Parathyroid adenoma (tissue), 2 donors: Measurements from ENCODE around the gene PHACTR2.
"Not testable (repeated sequence)": the region's sequence is repeated elsewhere in the genome, so short reads cannot be mapped to it uniquely, and the experiment has no call there.

Experiments used
- H2AFZ ChIP-seq: fragments of 300-600 bp; sonication (generic); one replicate; pipeline ENCODE4 v1.7.0; 2017; ENCODE audit warnings: antibody characterized with exemption, mild to moderate bottlenecking
- H3K27ac ChIP-seq: fragments of 300-600 bp; sonication (generic); one replicate; pipeline ENCODE4 v1.7.0; 2017
- H3K27me3 ChIP-seq: fragments of 300-600 bp; sonication (generic); one replicate; pipeline ENCODE4 v1.7.0; 2017; ENCODE audit warnings: low read length; ENCODE audit not compliant: control insufficient read depth, insufficient read depth
- H3K36me3 ChIP-seq: fragments of 300-600 bp; sonication (generic); one replicate; pipeline ENCODE4 v1.7.0; 2017; ENCODE audit warnings: low read length; ENCODE audit not compliant: control insufficient read depth, insufficient read depth
- H3K4me1 ChIP-seq: fragments of 300-600 bp; sonication (generic); one replicate; pipeline ENCODE4 v1.7.0; 2017; ENCODE audit warnings: control low read depth
- H3K4me2 ChIP-seq: fragments of 300-600 bp; sonication (generic); one replicate; pipeline ENCODE4 v1.7.0; 2017; ENCODE audit warnings: low read length
- H3K4me3 ChIP-seq: fragments of 300-600 bp; sonication (generic); one replicate; pipeline ENCODE4 v1.7.0; 2017; ENCODE audit warnings: low read depth, low read length
- H3K79me2 ChIP-seq: fragments of 300-600 bp; sonication (generic); one replicate; pipeline ENCODE4 v1.7.0; 2017; ENCODE audit warnings: control low read depth
- H3K9ac ChIP-seq: fragments of 300-600 bp; sonication (generic); one replicate; pipeline ENCODE4 v1.7.0; 2017; ENCODE audit warnings: mild to moderate bottlenecking
- H3K9me3 ChIP-seq: fragments of 300-600 bp; sonication (generic); one replicate; pipeline ENCODE4 v1.7.0; 2017; ENCODE audit warnings: low read length; ENCODE audit not compliant: control insufficient read depth
- TF ChIP-seq, protein P1 (sequence below): fragments of 300-600 bp; sonication (generic); IDR thresholded peaks from one replicate; pipeline ENCODE4 v1.7.0; 2017; ENCODE audit warnings: antibody characterized with exemption, mild to moderate bottlenecking
- donor health status: primary hyperparathyroidism.

Gene PHACTR2

DNA sequence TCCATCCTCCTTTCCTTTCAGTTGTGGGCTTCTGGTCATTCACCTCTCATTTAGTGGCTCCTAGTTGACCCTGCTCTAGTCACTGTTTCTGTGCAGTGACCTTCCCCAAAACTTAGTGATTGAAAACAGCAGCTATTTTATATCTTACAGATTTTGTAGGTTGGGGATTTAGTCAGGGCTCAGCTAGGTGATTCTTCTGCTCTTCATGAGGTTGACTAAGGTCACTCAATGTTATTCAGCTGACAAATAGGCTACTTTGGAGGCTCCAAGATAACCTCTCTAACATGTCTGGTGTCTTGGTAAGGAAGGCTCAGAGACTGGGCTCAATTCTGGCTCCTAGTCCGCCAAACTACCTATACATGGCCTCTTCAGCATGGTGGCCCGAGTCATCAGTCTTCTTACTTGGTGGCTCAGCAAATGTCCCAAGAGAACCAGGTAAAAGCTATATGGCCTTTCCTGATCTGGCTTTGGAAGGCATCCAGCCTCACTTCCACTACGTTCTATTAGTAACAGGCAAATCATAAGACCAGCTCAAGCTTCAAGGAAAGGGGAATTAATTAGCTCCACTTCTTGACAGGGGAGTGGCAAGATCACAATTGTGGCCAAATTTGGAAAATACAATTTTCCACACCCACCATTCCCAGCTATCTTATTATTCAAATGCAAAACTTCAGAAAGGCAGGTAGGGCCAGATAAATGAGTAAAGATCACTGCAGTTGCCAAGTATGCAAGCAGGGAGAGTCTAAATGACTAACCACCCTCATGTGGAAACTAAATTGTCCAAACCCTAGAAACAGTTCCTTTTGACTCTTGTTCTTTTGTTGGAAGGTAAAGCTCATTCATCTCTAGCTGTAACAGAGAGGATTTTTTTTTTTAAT lies 114.9 kb downstream of the PHACTR2 start:
- Histone ChIP-seq H3K4me2 (no peak overlapping the region), H3K9ac (no peak overlapping the region), H3K9me3 (no peaks in the 10 kb centered on the region), H2AFZ (no peak overlapping the region), H3K79me2 (peaks cover 9% of the 10 kb centered on the region), H3K36me3 (no peaks in the 10 kb centered on the region), H3K4me3 (no peak overlapping the region), H3K4me1 (no peaks in the 10 kb centered on the region), H3K27me3 (no peaks in the 10 kb centered on the region), H3K27ac (no peak overlapping the region)
- TF ChIP-seq, protein P1, sequence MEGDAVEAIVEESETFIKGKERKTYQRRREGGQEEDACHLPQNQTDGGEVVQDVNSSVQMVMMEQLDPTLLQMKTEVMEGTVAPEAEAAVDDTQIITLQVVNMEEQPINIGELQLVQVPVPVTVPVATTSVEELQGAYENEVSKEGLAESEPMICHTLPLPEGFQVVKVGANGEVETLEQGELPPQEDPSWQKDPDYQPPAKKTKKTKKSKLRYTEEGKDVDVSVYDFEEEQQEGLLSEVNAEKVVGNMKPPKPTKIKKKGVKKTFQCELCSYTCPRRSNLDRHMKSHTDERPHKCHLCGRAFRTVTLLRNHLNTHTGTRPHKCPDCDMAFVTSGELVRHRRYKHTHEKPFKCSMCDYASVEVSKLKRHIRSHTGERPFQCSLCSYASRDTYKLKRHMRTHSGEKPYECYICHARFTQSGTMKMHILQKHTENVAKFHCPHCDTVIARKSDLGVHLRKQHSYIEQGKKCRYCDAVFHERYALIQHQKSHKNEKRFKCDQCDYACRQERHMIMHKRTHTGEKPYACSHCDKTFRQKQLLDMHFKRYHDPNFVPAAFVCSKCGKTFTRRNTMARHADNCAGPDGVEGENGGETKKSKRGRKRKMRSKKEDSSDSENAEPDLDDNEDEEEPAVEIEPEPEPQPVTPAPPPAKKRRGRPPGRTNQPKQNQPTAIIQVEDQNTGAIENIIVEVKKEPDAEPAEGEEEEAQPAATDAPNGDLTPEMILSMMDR = no peak

DNA sequence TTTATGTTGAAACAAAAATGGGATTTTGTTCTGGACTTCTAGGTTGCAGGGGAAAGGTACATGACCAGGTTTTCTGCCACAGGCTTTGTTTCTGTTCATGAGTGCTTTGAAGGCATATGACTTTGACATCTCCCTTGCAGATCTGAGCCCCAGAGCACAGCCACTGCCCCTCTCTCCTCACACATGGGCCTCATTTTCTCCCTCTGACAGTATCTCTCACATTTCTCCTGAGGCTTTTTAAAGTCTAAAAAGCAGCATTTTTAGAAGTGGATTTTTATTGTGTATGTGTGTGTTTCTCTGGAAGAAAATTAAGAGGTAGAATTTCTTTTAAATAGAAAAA lies 115.5 kb downstream of the PHACTR2 start:
- H3K9ac ChIP-seq = no peak overlapping the region
- no peaks in the 10 kb centered on the region for H3K27me3 ChIP-seq
- H3K79me2 ChIP-seq = peaks cover 9% of the 10 kb centered on the region
- H3K27ac ChIP-seq = no peak overlapping the region
- no peak overlapping the region for H3K4me2 ChIP-seq
- H3K9me3 ChIP-seq = no peaks in the 10 kb centered on the region
- no peak overlapping the region for H3K4me3 ChIP-seq
- no peaks in the 10 kb centered on the region for H3K36me3 ChIP-seq
- no peaks in the 10 kb centered on the region for H3K4me1 ChIP-seq
- no peak overlapping the region for H2AFZ ChIP-seq
- TF ChIP-seq, protein P1 = no peak

DNA sequence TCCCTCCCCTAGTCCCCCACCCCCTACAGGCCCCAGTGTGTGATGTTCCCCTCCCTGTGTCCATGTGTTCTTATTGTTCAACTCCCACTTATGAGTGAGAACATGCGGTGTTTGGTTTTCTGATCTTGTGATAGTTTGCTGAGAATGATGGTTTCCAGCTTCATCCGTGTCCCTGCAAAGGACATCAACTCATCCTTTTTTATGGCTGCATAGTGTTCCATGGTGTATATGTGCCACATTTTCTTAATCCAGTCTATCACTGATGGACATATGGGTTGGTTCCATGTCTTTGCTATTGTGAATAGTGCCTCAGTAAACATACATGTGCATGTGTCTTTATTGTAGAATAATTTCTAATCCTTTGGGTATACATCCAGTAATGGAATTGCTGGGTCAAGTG lies 118.8 kb downstream of the PHACTR2 start:
- not testable (repeated sequence) for H3K27me3 ChIP-seq, H3K79me2 ChIP-seq, H3K27ac ChIP-seq, H3K4me2 ChIP-seq, H3K4me3 ChIP-seq, H3K36me3 ChIP-seq, H2AFZ ChIP-seq, H3K4me1 ChIP-seq, H3K9ac ChIP-seq, H3K9me3 ChIP-seq

DNA sequence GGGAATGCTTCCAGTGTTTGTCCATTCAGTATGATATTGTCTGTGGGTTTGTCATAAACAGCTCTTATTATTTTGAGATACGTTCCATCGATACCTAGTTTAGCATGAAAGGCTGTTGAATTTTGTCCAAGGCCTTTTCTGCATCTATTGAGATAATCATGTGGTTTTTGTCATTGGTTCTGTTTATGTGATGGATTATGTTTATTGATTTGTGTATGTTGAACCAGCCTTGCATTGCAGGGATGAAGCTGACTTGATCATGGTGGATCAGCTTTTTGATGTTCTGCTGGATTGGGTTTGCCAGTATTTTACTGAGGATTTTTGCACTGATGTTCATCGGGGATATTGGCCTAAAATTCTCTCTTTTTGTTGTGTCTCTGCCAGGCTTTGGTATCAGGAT lies 120.7 kb downstream of the PHACTR2 start:
- not testable (repeated sequence) for H3K79me2 ChIP-seq, H3K9me3 ChIP-seq, H3K4me1 ChIP-seq, H3K9ac ChIP-seq, H3K4me2 ChIP-seq, H3K4me3 ChIP-seq, H3K36me3 ChIP-seq, H3K27me3 ChIP-seq, H2AFZ ChIP-seq, H3K27ac ChIP-seq

- Histone ChIP-seq H3K9me3 (no peaks in the 10 kb centered on the region), H3K27ac (no peak overlapping the region), H2AFZ (no peak overlapping the region), H3K4me3 (no peak overlapping the region), H3K27me3 (no peaks in the 10 kb centered on the region), H3K4me2 (no peak overlapping the region), H3K79me2 (peaks cover 6% of the 10 kb centered on the region), H3K4me1 (no peaks in the 10 kb centered on the region), H3K36me3 (no peaks in the 10 kb centered on the region), H3K9ac (no peak overlapping the region)
- TF ChIP-seq, protein P1 = no peak
These were observed 125.2 kb downstream of the PHACTR2 start for GRCh38 chr6:143802833-143803565.
